Right lobe of liver (tissue), 4 donors: ENCODE measurements around the gene RTN4R.
"Not testable (repeated sequence)": the region's sequence is repeated elsewhere in the genome, so short reads cannot be mapped to it uniquely, and the experiment has no call there.

Experiments
- POLR2A ChIP-seq: fragments of 450-650 bp; IDR thresholded peaks from one replicate; pipeline ENCODE4 v1.6.1; 2017; ENCODE audit warnings: antibody characterized with exemption, mild to moderate bottlenecking
- TF ChIP-seq, protein P1 (sequence below), 4 donors: fragments of 200-600 bp in 3 of 4; fragments of 450-650 bp in 1 of 4; IDR thresholded peaks; one replicate each; pipeline versions ENCODE4 v1.5.1 to v1.8.0; 2016 to 2022; ENCODE audit warnings: antibody characterized with exemption in 4 of 4, mild to moderate bottlenecking in 2 of 4
- donor health status: DM: no; HTN: no; CAD: no.
- donor health status: DM: no; HTN: no; CAD: no.
- donor health status: DM: no; HTN: yes; CAD: no.

- TF ChIP-seq, protein P1, sequence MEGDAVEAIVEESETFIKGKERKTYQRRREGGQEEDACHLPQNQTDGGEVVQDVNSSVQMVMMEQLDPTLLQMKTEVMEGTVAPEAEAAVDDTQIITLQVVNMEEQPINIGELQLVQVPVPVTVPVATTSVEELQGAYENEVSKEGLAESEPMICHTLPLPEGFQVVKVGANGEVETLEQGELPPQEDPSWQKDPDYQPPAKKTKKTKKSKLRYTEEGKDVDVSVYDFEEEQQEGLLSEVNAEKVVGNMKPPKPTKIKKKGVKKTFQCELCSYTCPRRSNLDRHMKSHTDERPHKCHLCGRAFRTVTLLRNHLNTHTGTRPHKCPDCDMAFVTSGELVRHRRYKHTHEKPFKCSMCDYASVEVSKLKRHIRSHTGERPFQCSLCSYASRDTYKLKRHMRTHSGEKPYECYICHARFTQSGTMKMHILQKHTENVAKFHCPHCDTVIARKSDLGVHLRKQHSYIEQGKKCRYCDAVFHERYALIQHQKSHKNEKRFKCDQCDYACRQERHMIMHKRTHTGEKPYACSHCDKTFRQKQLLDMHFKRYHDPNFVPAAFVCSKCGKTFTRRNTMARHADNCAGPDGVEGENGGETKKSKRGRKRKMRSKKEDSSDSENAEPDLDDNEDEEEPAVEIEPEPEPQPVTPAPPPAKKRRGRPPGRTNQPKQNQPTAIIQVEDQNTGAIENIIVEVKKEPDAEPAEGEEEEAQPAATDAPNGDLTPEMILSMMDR (IDR thresholded peaks at IDR 0.05) = not testable (repeated sequence)
- not testable (repeated sequence) for TF ChIP-seq POLR2A
Measured at GRCh38 chr22:20314741-20315336, 46.7 kb upstream of the RTN4R start.
